Left lung (tissue), 10 donors: ENCODE measurements around the gene COBL. TPM values are rescaled to one million over a fixed set of nuclear protein-coding genes. Genes with fewer than 3 reads are reported as not detected.

ENCODE experiments used
- ATAC-seq: fragments of 200-7000 bp; cut with Tn5 transposase; one replicate; pipeline ENCODE4 v1.9.1; 2020; ENCODE audit warnings: moderate library complexity
- DNase-seq, 4 donors: peaks; one replicate each; pipeline ENCODE4 v3.0.0-alpha.2; 2013 to 2020
- H3K27ac ChIP-seq, 2 donors: fragments of 200-600 bp; sonication (generic) in 1 of 2; one replicate each; pipeline versions ENCODE4 v1.5.0 to v1.8.0; 2020 to 2021
- H3K27me3 ChIP-seq, 2 donors: fragments of 200-600 bp; sonication (generic) in 1 of 2; one replicate each; pipeline versions ENCODE4 v1.5.0 to v1.8.0; 2020 to 2021
- H3K36me3 ChIP-seq, 2 donors: fragments of 200-600 bp; sonication (generic) in 1 of 2; one replicate each; pipeline versions ENCODE4 v1.5.0 to v1.8.0; 2020 to 2021
- H3K4me1 ChIP-seq, 2 donors: fragments of 200-600 bp; one replicate each; pipeline ENCODE4 v1.8.0; 2021
- H3K4me3 ChIP-seq, 2 donors: fragments of 200-600 bp; sonication (generic) in 1 of 2; one replicate each; pipeline versions ENCODE4 v1.5.0 to v1.8.0; 2020 to 2021; ENCODE audit warnings: mild to moderate bottlenecking in 1 of 2
- H3K9me3 ChIP-seq, 2 donors: fragments of 200-600 bp; sonication (generic) in 1 of 2; one replicate each; pipeline versions ENCODE4 v1.5.0 to v1.8.0; 2020 to 2021
- intact Hi-C, 2 donors: fragments of 100-400 bp; cut with DNase I; formaldehyde crosslinking; loops; one replicate each; pipeline versions ENCODE4 v1.11.2 to v1.14.2; 2022
- polyA plus RNA-seq, 6 donors: library from polyadenylated mRNA; unstranded; fragments of 120-200 nt; gene quantifications; one replicate each; pipeline ENCODE4 v1.2.1, GENCODE V29; 2013; ENCODE audit not compliant: insufficient read length in 6 of 6
- total RNA-seq, 2 donors: library from RNA; stranded (reverse); fragmentation: NEBNext Ultra II Directional; extraction: Animal tissue kit (Norgen Biotek cat#: 25700); gene quantifications; one replicate each; pipeline ENCODE4 v1.2.1, GENCODE V29; 2021
- TF ChIP-seq, protein P1 (sequence below), 2 donors: fragments of 200-600 bp; sonication (generic) in 1 of 2; IDR thresholded peaks; one replicate each; pipeline versions ENCODE4 v1.5.0 to v1.8.0; 2021; ENCODE audit warnings: antibody characterized with exemption in 2 of 2
- donor health status: DM: no; HTN: yes; CAD: no.
- donor health status: DM: no; HTN: no; CAD: no.

Gene COBL
- total and polyA plus RNA-seq, 8 donors, result 3.6 to 36.1 (median 6.4) TPM

DNA sequence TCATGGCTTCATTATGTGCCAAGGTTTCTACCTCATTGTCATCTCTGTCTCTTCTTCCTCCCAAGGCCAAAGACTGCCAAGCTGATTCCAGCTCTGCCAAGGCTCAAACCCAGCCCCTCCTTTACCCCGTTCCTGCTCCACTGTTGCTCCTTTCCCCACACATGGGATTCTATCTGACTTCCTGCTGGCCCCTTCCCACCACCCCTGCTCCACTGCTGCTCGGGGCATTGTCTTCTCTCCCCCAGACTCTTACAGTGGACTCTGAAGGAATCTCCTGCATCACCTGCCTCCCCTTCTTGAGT lies 86.3 kb downstream of the COBL start:
- peaks cover 0 to 4% of the 10 kb centered on the region in 2 donors for H3K4me1 ChIP-seq
- intact Hi-C loops, result no loop called here
- no peaks in the 10 kb centered on the region for H3K36me3 ChIP-seq
- H3K27ac ChIP-seq, result no peak overlapping the region
- TF ChIP-seq, protein P1, sequence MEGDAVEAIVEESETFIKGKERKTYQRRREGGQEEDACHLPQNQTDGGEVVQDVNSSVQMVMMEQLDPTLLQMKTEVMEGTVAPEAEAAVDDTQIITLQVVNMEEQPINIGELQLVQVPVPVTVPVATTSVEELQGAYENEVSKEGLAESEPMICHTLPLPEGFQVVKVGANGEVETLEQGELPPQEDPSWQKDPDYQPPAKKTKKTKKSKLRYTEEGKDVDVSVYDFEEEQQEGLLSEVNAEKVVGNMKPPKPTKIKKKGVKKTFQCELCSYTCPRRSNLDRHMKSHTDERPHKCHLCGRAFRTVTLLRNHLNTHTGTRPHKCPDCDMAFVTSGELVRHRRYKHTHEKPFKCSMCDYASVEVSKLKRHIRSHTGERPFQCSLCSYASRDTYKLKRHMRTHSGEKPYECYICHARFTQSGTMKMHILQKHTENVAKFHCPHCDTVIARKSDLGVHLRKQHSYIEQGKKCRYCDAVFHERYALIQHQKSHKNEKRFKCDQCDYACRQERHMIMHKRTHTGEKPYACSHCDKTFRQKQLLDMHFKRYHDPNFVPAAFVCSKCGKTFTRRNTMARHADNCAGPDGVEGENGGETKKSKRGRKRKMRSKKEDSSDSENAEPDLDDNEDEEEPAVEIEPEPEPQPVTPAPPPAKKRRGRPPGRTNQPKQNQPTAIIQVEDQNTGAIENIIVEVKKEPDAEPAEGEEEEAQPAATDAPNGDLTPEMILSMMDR (IDR thresholded peaks at IDR 0.05), result no peak
- H3K9me3 ChIP-seq, result no peaks in the 10 kb centered on the region
- DNase-seq, result no peak
- H3K4me3 ChIP-seq, result no peak overlapping the region
- no peaks in the 10 kb centered on the region for H3K27me3 ChIP-seq
- ATAC-seq, result no peak

GRCh38 chr7:51229620-51230323 lies 86.8 kb downstream of the COBL start:
- DNase-seq (no peak), ATAC-seq (no peak)
- intact Hi-C loops, result no loop called here

GRCh38 chr7:51229106-51229537 lies 87.5 kb downstream of the COBL start:
- ATAC-seq (peak; percentile 39), DNase-seq (no peak)
- H3K9me3 ChIP-seq, result no peaks in the 10 kb centered on the region
- H3K4me1 ChIP-seq, result peaks cover 0 to 6% of the 10 kb centered on the region in 2 donors
- H3K36me3 ChIP-seq, result no peaks in the 10 kb centered on the region
- peak overlapping the region; percentile 15 to 61 for H3K27ac ChIP-seq
- TF ChIP-seq, protein P1 (IDR thresholded peaks at IDR 0.05), result no peak
- no peak overlapping the region for H3K4me3 ChIP-seq
- no peaks in the 10 kb centered on the region for H3K27me3 ChIP-seq
- intact Hi-C loops, result no loop called here

More at GRCh38 chr7:51229620-51230323, 86.8 kb downstream of the COBL start:
- TF ChIP-seq, protein P1 (IDR thresholded peaks at IDR 0.05), result no peak
- Histone ChIP-seq H3K36me3 (no peaks in the 10 kb centered on the region), H3K9me3 (no peaks in the 10 kb centered on the region), H3K27ac (peak overlapping the region in 1 of 2 donors; percentile 61), H3K4me1 (peaks cover 0 to 6% of the 10 kb centered on the region in 2 donors), H3K4me3 (no peak overlapping the region), H3K27me3 (no peaks in the 10 kb centered on the region)

DNA sequence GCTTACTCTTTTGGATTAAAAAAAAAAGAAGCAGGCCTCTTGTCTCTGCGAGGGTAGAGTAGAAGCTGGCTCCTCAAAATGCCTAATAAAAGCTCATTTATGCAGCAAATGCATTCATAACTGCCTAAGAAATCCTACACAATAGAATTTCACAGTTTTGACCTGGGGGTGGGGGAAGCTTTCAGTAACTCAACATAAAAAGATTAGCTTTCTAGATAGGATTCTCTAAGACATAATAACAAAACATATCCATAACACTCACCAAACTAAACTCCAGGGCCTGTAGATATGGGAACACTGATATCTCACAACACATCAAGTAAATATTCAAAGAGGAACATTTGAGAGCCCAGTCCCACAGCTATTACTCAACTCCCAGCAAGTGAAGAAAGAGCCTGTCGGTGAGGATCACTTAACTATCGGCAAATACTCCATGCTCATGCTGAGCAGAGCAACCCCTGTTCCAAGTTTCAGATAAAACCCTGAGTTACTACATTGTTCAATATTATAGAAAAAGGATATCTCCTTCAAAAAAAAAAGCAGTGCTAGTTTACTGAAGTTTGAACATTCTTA lies 88.1 kb downstream of the COBL start:
- intact Hi-C loops, result no loop called here
- H3K27me3 ChIP-seq, result no peaks in the 10 kb centered on the region

GRCh38 chr7:51227861-51228260 lies 88.7 kb downstream of the COBL start:
- H3K27me3 ChIP-seq, result no peaks in the 10 kb centered on the region
- peak overlapping the region; percentile 39 to 61 for H3K27ac ChIP-seq
- no peak for ATAC-seq
- no peak for DNase-seq
- TF ChIP-seq, protein P1 (IDR thresholded peaks at IDR 0.05), result no peak
- no peaks in the 10 kb centered on the region for H3K9me3 ChIP-seq
- no peak overlapping the region for H3K4me3 ChIP-seq
- H3K4me1 ChIP-seq, result peaks cover 0 to 6% of the 10 kb centered on the region in 2 donors
- no peaks in the 10 kb centered on the region for H3K36me3 ChIP-seq
- intact Hi-C loops, result no loop called here

More for the DNA sequence above, 88.1 kb downstream of the COBL start:
- Histone ChIP-seq H3K9me3 (no peaks in the 10 kb centered on the region), H3K4me1 (peaks cover 0 to 6% of the 10 kb centered on the region in 2 donors), H3K36me3 (no peaks in the 10 kb centered on the region), H3K27ac (peak overlapping the region; percentile 39 to 61), H3K4me3 (no peak overlapping the region)
- peak; percentile 72 for ATAC-seq
- peak in 1 of 4 donors; percentile 58 for DNase-seq
- TF ChIP-seq, protein P1 (IDR thresholded peaks at IDR 0.05), result no peak
